ELR (cell line): Measurements from ENCODE around the gene CPSF2.
"Not testable (repeated sequence)": the region's sequence is repeated elsewhere in the genome, so short reads cannot be mapped to it uniquely, and the experiment has no call there.

ENCODE experiments used
- DNase-seq: peaks from one replicate; pipeline ENCODE4 v3.0.0-alpha.2; 2015; ENCODE audit warnings: low read depth

Gene CPSF2

DNA sequence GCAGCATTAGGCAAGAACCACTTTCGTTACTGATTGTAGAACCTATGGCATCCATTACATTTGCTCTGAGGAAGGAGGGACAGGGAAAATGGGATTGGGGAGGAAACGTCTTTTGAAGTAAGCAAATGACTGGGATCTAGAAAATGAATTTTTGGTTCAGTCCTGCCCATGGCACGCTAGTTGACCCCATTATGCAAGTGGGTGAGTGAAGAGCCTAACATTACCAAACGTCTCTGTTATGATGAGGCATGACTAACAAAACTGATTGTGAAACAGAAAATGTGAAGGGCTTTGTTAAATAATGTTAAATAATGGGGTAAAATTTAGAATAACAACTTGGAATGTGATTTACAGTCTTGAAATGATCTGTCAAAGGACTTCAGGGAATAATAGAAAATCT is 38.9 kb downstream of the CPSF2 start:
- peak; percentile 77 for DNase-seq

- DNase-seq, result no peak
These were observed 39.8 kb downstream of the CPSF2 start for GRCh38 chr14:92161521-92161920.

GRCh38 chr14:92164958-92165357 is 43.2 kb downstream of the CPSF2 start:
- no peak for DNase-seq

DNA sequence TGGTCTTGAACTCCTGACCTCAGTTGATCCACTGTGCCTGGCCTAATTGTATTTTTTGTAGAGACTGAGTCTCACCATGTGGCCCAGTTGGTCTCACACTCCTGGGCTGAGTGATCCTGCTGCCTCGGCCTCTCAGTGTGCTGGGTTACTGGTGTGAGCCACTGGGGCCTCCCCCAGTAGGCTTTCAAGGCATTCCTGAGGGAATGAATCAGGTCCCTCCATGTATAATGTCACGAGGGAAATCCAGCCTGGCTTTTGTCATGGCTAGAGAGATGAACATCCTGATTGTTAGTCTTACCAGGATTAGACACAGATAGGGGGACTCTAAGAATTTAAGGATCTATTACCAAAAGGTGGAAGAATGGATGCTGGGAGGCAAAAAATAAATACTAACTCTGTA is 51.9 kb downstream of the CPSF2 start:
- DNase-seq, result peak; percentile 67

DNA sequence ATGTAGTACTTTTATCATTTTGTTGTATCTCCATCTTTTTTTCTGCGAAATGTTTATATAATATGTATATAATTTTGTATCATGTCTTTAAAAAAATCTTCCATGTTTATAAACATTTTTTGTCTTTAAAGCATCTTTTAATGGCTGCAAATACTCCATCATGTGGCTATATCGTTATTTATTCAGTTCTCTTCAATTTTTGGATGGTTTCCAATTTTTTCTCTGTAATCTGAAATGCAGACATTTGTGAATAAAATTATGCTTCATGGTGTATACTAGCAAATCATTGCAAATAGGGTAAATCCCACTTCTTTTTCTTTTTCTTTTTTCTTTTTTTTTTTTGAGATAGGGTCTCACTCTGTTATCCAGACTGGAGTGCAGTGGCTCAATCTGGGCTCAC is 54.0 kb downstream of the CPSF2 start:
- DNase-seq, result no peak

DNA sequence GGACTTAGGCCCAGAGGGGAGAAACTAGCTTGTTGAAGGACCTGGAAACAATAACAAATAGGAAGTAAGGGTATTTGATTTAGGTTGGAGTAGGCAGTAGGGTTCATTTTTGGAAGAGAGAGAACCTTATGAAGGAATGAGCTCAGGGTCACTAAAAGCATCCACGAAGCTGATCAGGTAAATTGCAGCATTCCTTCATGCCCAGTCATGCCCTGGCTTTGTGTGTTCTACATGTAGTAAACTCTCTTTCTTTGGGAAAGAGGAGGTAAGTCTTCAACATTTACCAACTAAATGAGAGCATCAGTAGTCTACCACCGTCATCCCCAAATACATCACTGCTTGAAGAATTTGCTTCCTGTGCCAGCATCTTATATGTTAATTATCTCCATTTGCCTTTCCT is 54.7 kb downstream of the CPSF2 start:
- DNase-seq, result no peak

- not testable (repeated sequence) for DNase-seq
These were observed 57.4 kb downstream of the CPSF2 start for GRCh38 chr14:92179178-92179577.

DNA sequence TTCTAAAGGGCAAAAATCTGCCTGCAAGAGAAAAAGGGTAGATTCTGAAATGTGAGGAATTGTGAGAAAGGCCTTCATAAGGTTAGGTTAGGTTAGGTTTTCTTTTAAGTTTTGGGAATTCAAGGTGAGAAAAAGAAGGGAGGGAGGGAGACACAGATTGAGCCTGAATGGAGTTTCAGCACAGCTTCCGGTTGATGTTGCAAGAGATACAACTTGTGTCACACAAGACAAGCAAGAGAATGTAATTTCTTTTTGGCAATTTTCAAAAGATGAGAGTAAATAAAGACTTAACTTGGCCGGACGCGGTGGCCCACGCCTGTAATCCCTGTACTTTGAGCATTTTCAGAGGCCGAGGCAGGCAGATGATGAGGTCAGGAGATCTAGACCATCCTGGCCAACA is 63.8 kb downstream of the CPSF2 start:
- no peak for DNase-seq

DNA sequence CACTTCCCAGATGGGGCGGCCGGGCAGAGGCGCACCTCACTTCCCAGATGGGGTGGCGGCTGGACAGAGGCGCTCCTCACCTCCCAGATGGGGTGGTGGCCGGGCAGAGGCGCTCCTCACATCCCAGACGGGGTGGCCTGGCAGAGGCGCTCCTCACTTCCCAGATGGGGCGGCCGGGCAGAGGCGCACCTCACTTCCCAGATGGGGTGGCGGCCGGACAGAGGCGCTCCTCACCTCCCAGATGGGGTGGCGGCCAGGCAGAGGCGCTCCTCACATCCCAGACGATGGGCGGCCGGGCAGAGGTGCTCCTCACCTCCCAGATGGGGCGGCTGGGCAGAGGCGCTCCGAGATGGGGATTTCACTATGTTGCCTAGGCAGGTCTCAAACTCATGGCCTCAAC is 65.8 kb downstream of the CPSF2 start:
- not testable (repeated sequence) for DNase-seq

DNA sequence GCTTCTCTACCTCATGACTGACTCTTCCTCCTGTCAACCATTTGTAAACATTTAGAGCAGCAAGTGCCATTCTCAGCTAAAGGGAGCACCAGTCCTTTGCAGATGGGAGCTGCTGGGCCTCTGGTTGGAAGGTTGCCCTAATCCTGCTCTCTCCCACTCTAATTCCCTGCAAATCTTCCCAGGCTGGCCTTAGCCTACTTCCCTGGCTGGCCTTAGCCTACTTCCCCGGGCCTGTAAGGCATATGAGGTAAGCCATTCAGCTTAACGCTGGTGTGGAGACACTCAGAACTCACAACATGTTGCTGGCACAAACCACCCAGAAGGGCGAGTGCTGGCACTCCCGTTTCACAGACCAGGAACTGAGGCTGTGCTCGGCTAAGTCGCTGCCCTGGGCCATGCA is 69.0 kb downstream of the CPSF2 start:
- DNase-seq, result no peak

GRCh38 chr14:92198804-92199203 is 77.0 kb downstream of the CPSF2 start:
- no peak for DNase-seq

DNA sequence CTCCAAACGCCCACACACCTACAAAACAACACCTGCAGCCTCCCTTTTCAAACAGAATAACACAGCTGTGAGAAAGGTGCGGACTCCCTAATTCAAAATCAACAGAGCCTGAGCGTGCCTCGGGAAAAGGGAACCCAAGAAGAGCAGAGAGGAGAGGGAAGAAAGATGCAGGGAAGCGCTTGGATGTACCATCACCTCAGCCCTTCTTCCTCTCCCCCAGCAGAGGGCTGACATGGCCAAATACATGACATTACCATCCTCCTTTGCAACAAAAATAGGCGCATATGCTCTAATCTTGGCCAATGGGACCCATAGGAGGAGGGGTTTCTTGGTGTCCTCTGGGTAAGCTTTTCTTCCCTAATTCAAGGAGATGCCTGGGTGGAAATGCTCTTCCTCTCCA is 78.0 kb downstream of the CPSF2 start:
- DNase-seq, result peak; percentile 10

DNA sequence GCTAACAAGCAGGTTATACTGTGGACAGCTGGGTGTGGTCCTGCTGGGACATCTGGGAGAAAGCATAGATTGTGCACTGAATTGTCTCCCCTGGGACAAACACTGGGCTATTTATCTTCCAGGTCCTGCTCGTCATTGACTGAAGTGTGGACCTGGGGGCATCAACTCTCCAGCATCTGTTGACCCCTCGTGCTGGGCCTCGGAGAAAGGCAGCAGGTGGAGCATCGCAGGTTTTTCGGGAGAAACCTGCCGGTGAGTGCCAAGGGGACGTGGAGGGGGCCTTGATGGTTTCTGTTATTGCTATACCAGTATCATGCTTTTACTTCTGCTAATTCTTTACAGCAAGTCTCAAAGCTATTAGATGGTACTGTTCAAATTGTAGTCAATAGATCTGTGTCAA is 81.3 kb downstream of the CPSF2 start:
- DNase-seq, result no peak

DNA sequence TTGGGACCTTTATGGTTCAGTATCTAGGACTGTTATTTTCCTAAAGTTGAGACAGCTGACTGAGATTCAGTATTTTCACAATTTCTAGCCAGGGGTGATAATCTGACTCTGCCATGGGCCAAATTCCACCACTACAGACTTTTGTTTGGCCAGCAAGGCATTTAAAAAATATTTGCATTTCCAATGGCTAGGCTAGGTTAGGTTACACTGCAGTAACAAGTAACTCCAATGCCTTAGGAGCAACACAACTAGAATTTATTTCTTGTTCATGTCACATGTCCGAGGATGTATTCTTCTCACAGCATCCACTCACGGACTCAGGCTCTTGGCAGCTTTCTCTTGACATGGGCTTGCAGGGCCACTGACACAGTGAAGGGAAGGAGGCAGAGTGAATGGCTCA is 83.0 kb downstream of the CPSF2 start:
- no peak for DNase-seq

- DNase-seq, result no peak
These were observed 85.5 kb downstream of the CPSF2 start for GRCh38 chr14:92207012-92207927.

GRCh38 chr14:92207928-92208265 is 86.1 kb downstream of the CPSF2 start:
- no peak for DNase-seq

DNA sequence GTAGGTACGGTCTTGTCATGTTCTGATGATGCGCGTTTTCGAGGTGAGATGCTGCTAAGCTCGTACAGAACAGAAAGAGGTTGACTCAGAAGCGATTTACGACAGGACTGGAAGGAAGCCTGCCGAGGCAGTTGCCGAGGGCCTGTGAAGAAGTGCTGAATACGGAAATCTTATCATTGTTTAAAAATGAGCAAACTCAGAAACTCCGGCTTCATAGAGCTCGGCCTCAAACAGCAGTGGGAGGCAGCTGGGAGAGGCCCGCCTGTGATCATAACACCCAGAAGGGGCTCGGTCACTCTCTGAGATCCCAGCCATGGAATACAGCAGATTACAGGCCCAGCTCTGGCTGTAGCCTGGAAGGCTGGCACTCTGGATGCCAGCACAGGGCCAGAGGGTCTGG is 87.4 kb downstream of the CPSF2 start:
- DNase-seq, result no peak

GRCh38 chr14:92213125-92213524 is 91.4 kb downstream of the CPSF2 start:
- DNase-seq, result not testable (repeated sequence)

GRCh38 chr14:92215579-92215978 is 93.8 kb downstream of the CPSF2 start:
- no peak for DNase-seq

GRCh38 chr14:92217936-92218335 is 96.2 kb downstream of the CPSF2 start:
- no peak for DNase-seq
